Measurements from ENCODE around the gene ITGBL1. TPM values are rescaled to one million over a fixed set of nuclear protein-coding genes. Genes with fewer than 3 reads are reported as not detected.

The ITGBL1 gene
- total and polyA plus RNA-seq, 2 donors (not counting 3 experiments of a cell fraction or from before 2014, with no cell fraction given): 4.6 to 8.8 TPM

DNA sequence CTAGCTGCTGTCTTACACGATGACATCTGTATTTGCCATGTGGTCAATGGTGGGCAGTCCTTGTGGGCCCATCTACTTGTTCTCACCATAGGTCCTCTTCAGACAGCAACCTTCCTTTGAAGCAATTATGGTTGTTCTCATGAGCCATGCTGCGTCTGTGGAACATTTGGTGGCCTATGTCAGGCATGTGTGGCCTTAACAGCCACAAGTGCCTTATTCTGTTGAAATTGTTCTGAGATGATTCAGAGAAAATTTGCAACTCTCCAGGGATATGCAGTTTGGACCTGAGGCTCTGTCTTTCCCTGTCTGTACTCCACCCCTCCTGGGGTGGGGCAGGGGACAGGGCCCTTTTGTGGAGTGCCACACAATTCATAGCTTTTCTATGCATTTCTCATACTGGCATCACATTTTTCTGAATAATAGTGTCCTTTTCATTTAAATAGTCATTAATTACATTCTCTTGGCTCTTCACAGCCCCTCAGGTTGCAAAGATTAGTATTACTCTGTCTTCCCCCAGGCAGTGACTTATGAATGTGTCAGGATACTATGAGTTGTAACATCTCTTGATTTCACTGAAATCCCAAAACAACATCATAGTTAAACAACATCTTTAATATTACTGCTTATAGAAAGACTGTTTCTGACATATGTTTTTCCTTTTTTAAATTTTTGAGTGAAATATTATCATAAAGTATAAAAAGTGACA is 102.1 kb downstream of the ITGBL1 start:
- no peak for FAIRE-seq
- POLR2A ChIA-PET: no interaction called here

More for the DNA sequence above, 102.1 kb downstream of the ITGBL1 start:
- Histone ChIP-seq H2AFZ (ENCODE audit: low read depth, low read length) (no peak overlapping the region), H3K79me2 (ENCODE audit: control insufficient read depth, insufficient read depth, low read length) (no peaks in the 10 kb centered on the region), H3K9me1 (replicated peaks; ENCODE audit: control insufficient read depth, extremely low read depth, insufficient read depth, low read length) (peaks cover 3% of the 10 kb centered on the region), H3K4me3 (replicated peaks in 1 of 3; ENCODE audit: insufficient read depth in 1 of 3, low read depth in 1 of 3, low read length in 3 of 3) (no peak overlapping the region), H3K4me2 (ENCODE audit: insufficient read depth, low read length) (no peak overlapping the region), H3K9ac (replicated peaks; ENCODE audit: extremely low read depth, insufficient read depth, low read length) (no peak overlapping the region), H4K20me1 (replicated peaks; ENCODE audit: control insufficient read depth, extremely low read depth, insufficient read depth, low read length) (no peaks in the 10 kb centered on the region), H3K9me3 (replicated peaks; ENCODE audit: control insufficient read depth, insufficient read depth, low read length) (no peaks in the 10 kb centered on the region), H3K27me3 (ENCODE audit: control insufficient read depth in 2 of 2, insufficient read depth in 2 of 2, low read length in 2 of 2) (no peaks in the 10 kb centered on the region), H3K36me3 (ENCODE audit: control insufficient read depth in 2 of 2, extremely low read depth in 1 of 2, insufficient read depth in 2 of 2, low read length in 2 of 2) (no peaks in the 10 kb centered on the region), H3K27ac (ENCODE audit: insufficient read depth, low read depth, low read length) (no peak overlapping the region), H3K4me1 (ENCODE audit: control insufficient read depth, extremely low read depth, insufficient read depth, low read length) (no peaks in the 10 kb centered on the region)
- no peak for DNase-seq (ENCODE audit: low read depth, low spot score)
- CTCF ChIA-PET: no interaction called here
- TF ChIP-seq MYC (IDR thresholded peaks at IDR 0.05; ENCODE audit: low read depth, low read length) (no peak), FOS (IDR thresholded peaks at IDR 0.05; ENCODE audit: borderline replicate concordance, insufficient read depth, low read length) (no peak), EZH2 (IDR thresholded peaks at IDR 0.05; ENCODE audit: borderline replicate concordance, low read depth, low read length, severe bottlenecking) (no peak), JUN (IDR thresholded peaks at IDR 0.05; ENCODE audit: borderline replicate concordance, insufficient read depth, insufficient read length, low read depth) (no peak), POLR2A (IDR thresholded peaks at IDR 0.05; ENCODE audit: low read depth, low read length) (no peak), POLR2AphosphoS5 (IDR thresholded peaks at IDR 0.05; ENCODE audit: insufficient read depth, low read depth, low read length) (no peak), GATA2 (IDR thresholded peaks at IDR 0.05; ENCODE audit: insufficient read depth, insufficient read length, low read depth, low read length) (no peak)
- TF ChIP-seq, protein P1, sequence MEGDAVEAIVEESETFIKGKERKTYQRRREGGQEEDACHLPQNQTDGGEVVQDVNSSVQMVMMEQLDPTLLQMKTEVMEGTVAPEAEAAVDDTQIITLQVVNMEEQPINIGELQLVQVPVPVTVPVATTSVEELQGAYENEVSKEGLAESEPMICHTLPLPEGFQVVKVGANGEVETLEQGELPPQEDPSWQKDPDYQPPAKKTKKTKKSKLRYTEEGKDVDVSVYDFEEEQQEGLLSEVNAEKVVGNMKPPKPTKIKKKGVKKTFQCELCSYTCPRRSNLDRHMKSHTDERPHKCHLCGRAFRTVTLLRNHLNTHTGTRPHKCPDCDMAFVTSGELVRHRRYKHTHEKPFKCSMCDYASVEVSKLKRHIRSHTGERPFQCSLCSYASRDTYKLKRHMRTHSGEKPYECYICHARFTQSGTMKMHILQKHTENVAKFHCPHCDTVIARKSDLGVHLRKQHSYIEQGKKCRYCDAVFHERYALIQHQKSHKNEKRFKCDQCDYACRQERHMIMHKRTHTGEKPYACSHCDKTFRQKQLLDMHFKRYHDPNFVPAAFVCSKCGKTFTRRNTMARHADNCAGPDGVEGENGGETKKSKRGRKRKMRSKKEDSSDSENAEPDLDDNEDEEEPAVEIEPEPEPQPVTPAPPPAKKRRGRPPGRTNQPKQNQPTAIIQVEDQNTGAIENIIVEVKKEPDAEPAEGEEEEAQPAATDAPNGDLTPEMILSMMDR (IDR thresholded peaks at IDR 0.05; ENCODE audit: extremely low read depth in 1 of 2, insufficient read depth in 1 of 2, low read depth in 1 of 2, low read length in 2 of 2): no peak
- TF ChIP-seq, protein P2, sequence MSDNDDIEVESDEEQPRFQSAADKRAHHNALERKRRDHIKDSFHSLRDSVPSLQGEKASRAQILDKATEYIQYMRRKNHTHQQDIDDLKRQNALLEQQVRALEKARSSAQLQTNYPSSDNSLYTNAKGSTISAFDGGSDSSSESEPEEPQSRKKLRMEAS (IDR thresholded peaks at IDR 0.05; ENCODE audit: insufficient read depth, insufficient read length): no peak
- no TSS peak for BruUV-seq (replicated peaks)
- dilution Hi-C loops (cut with MboI; ENCODE audit: extremely low pct_ligation_motif_present, low sequenced_read_pairs): no loop called here
- intact Hi-C loops (cut with micrococcal nuclease): no loop called here

Data from endothelial cell of umbilical vein (primary cell).